Nucleus accumbens (tissue), 56 donors: Measurements from ENCODE around the gene PDZD7.
A peak's percentile ranks its signal among the peaks of the same experiment; 100 is the strongest.
"Not testable (repeated sequence)": the region's sequence is repeated elsewhere in the genome, so short reads cannot be mapped to it uniquely, and the experiment has no call there.

Experiments used
- DNase-seq, 56 donors: peaks; one replicate each; lab custom pipeline; 2025; lab: John Stamatoyannopoulos, UW

Gene PDZD7

DNA sequence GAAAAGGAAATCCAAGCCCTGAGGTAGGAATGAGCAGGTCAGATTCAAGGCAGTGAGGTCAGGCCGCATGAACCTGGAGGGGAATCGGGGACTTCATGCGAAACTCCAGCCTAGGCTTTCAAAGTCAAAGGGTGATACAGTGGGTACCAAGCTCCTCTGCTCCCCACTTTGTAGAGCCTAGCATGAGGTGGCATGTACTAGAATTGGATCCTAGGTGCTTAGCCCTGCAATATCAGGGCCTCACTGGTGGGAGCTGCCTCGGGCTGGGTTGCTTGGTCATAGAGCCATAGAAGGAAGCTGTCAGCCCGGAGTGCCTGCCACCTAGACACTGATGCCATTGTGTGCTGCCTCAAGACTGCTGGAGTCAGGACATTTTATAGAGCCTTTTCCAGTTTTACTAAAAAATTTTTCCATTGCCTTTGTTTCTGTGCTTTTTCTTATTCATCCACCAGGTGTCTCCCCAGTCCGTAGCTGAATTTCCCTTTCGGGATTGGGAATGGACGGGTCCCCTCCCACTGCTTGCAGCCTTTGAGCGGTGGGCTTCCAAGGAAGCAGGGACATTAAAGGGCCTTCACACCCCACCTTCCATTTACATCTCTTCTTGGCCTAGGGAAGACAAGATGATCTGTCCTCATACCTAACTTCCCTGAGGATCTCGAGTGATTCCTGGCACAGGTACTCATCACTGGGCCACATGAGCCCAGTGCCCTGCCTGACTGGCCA is 36.8 kb downstream of the PDZD7 start:
- peak in 33 of 56 donors; percentile 9 to 73 (median 38) for DNase-seq

DNA sequence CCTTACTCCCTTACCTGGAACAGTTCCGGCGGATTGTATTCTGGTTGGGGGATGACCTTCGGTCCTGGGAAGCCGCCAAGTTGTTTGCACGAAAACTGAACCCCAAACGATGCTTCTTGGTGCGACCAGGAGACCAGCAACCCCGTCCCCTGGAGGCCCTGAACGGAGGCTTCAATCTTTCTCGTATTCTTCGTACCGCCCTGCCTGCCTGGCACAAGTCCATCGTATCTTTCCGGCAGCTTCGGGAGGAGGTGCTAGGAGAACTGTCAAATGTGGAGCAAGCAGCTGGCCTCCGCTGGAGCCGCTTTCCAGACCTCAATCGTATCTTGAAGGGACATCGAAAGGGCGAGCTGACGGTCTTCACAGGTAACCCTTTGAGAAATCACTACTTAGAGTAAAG is 41.8 kb downstream of the PDZD7 start:
- DNase-seq = no peak

DNA sequence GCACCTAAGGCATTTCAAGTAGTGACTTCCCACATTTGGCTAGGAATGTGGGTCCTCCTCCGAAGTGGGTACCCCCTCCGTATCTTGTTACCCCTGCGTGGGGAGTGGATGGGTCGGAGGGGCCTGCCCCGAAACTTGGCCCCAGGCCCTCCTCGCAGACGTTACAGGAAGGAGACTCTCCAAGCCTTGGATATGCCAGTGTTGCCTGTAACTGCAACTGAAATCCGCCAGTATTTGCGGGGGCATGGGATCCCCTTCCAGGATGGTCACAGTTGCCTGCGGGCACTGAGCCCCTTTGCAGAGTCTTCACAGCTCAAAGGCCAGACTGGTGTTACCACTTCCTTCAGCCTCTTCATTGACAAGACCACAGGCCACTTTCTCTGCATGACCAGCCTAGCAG is 42.8 kb downstream of the PDZD7 start:
- no peak for DNase-seq

DNA sequence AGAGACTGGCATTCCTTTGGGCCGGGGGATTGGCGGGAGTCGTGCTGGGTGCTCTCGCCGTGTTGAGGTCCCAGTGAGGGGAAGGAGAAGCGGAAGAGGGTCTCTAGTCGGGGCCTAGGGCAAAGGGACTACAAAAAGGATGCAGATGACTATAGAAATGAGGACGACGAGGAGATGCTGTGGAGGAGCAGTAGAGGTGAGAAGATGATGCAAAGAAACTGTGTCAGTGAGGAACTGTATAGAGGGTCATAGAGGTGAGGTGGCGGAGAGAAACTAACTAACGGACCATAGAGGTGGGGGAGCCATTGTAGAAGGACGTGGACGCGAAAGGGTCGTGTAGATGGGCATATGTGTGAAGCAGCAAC is 43.3 kb downstream of the PDZD7 start:
- no peak for DNase-seq

DNA sequence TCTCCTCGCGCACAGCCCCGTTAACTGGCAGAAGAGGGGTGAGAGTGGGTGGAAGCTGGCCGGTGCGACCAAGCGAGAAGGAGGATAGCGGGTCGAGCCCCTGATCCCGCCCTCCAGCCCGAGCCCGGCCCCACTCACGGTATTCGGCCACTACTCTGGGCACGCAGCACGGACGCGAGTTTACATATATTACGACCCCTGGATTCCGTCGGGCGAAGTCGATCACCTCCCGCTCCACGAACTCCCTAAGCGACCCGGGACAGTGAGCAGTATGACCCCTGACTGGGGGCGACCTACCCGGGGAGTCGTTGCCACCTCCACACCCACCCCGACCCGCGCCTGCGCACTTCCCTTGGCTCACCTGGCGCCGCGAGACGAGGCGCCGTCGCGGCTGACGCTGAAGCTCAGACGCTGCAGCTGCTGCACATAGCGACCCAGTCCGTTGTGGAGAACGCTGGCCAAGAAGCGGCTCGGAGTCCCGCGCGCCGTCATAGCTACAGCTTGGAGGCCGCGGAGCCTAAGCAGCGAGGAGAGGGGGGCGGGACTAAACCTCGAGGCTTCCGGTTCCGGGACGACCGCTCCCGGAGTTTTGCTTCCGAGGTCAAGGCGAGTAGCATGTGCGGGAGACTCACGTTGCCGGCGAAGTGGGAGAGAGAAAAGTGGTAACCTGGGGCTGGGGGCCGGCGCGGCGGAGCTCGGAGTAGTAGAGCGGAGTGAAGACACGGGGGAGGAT is 43.8 kb downstream of the PDZD7 start, which contains the start of the genes MRPL43 and TWNK:
Gene MRPL43, minus strand, starts transcription at position 546 of the 733 bp plus-strand sequence. Its CDS starts 54 bp downstream, at position 492.
Gene TWNK, plus strand, starts transcription at position 592 of the 733 bp plus-strand sequence. CDS start 668 bp downstream, outside the sequence.
- DNase-seq = peak in 54 of 56 donors; percentile 47 to 93 (median 80)

DNA sequence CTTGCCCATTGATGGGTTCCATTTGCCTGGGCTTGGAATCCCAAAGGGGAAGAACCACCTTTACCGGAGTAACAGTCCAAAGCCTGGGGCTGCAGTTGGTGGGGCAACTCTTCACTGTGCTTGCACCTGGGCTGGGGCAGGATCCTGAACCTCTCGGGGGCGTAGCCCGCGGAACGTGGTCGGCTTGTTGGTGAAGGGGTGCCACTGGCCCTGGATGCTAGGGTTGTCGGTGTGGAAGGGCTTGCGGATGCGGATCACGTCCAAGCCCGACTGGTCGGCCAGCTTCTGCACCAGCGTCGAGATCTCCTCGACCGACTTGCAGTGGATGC is 44.3 kb downstream of the PDZD7 start:
- DNase-seq = no peak

DNA sequence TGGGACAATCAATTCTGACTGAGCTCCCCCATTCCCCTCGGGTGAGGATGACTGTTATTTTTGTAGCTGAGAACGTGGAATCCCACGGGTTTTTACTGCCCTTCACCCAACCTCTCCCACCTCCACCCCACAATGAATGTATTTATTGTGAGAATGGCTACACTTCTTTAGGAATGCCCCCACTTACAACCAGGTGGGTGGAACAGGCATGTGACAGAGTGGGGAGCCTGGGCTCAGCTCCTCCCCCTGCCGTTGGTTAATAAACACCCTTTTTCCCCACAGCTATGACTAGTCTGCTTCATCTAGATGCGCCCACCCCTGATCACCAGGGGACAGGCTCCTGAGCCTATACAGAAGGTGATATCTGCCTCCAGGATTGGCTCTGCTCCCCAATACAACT is 45.6 kb downstream of the PDZD7 start:
- DNase-seq = peak in 6 of 56 donors; percentile 15 to 34 (median 26)

DNA sequence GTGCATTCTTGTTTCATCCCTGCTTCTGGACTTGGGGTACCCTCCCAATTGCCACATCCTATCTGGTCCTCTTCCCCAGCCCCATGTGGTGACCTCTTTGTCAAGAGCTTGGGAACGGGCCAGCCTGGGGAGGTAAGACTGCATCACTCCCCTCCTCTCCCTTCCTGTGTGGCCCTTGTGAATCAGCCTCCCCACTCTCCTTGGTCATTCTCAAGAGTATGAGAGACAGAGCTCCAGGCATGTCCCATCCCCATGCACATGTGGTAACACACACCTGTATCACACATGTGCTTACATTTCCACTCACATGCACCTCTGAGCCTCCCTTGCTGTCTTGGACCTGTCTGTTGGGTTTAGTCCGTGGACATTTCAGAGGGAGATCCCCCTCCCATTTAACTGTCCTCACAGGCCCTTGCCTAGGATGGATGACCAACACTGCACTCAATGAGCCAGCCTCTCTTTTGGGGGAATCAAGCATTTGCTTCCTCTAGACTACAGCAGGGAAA is 46.2 kb downstream of the PDZD7 start:
- DNase-seq = no peak

DNA sequence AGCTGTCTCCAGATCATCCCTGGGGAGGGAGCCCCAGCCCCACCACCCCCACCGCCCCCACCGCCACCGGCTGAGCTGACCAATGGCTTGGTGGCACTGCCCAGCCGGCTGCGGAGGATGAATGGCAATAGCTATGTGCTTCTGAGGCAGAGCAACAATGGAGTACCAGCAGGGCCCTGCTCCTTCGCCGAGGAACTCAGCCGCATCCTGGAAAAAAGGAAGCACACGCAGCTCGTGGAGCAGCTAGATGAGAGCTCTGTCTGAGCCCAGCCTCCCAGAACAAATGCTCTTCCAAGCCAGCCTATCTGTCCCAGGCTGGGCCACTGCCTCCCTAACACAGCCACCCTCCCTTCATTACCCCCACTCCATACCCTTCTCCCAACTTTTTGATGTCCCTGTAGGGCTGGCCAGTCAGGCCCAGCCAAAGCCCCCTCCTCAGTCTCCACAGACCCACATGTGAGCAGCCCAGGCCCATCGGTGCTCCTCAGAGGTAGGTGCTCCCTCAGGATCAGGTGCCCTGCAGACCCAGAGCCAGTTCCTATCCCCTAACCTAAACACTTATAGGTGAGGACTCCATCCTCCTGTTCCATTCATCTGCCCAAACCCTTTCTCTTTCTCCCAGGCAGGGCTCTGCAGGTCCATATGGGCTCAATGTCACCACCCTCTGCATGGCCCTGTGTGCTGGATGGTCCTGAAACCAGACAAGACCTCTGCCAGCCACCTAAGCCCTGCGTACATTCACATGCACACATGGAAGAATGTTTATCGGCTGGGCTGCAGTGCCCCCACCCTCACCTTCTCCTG is 46.9 kb downstream of the PDZD7 start:
- DNase-seq = no peak

DNA sequence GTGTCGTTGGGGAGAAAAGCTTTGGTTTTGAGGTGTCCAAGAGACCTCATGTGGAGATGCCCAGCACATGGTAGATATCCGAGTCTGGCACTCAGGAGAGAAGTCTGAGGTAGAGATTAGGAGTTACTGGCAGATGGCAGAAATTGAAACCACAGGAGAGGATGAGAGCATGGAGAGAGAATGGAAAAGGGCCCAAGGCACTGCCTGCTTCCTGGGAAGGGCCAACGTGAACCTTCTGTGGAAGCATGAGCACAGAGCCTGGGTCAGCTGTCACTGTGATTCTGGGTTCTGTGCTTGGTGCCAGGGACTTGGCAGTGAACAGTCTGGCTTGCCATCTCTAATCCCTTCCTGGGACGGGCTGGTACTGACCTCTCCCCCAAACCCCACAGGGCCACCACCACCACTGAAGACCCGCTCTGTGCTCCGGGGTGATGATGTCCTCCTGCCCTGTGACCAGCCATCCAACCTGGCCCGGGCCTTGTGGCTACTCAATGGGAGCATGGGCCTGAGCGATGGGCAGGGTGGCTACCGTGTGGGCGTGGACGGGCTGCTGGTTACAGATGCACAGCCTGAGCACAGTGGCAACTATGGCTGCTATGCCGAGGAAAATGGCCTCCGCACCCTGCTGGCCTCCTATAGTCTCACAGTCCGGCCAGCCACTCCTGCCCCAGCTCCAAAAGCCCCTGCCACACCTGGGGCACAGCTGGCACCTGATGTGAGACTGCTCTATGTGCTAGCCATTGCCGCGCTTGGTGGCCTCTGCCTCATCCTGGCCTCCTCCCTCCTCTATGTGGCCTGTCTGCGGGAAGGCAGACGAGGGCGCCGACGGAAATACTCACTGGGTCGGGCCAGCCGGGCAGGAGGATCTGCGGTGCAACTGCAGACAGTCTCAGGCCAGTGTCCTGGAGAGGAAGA is 47.8 kb downstream of the PDZD7 start:
- peak in 1 of 56 donors; percentile 36 for DNase-seq

DNA sequence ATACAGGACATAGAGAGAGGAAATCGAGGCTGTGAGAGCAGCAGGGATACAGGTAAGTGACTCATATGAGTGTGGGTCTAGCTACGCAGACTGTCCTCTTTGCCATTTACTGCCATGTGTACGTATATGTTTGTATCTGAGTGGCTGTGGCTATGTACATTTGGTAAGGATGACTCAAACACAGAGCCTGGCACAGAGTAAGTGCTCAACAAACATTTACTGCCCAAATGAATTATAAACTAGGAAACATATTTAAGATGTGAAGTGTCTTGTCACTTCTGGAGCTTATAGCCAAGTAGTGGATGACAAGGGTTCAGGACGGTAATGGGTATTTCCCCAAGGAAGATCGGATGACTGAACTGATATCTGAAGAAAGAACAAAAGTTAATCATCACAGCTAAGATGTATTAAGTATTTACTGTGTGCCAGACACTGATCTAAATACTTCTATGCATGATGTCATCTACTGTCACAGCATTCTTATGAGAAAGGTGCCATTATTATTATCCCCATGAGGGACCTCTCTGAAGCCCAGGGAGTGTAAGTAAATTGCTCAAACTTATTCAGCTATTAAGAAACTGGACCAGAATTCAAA is 49.7 kb downstream of the PDZD7 start:
- DNase-seq = no peak

DNA sequence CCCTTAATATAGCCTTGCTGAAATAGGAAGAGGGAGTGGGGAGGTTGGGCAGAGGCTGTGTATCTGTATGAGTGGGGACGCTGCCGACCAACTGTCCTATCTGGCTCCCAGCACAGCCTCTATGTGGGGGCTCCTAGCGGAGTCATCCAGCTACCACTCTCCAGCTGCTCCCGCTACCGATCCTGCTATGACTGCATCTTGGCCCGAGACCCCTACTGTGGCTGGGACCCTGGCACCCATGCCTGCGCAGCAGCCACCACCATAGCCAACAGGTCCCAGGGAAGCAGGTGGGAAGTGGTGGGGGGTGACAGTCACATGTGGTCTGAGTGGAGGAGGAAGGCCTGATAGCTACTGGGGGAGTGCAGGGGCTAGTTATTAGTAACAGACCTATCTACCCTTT is 50.2 kb downstream of the PDZD7 start:
- DNase-seq = no peak

DNA sequence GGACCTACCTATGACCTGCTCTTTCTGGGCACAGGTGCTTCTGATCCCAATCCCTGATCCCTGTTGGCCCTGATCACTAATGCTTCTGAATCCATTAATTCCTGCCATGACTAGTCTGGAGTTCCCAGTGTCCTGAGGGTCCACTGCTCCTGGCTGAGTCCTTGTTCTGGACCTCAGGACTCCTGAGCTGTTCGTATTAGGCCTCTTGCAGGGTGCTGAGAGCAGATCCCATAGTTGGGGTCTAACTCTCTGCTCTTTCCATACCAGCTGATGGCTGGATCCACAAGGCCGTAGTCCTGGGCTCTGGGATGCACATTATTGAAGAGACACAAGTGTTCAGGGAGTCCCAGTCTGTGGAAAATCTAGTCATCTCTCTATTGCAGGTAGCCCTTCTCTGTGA is 50.6 kb downstream of the PDZD7 start:
- DNase-seq = no peak

DNA sequence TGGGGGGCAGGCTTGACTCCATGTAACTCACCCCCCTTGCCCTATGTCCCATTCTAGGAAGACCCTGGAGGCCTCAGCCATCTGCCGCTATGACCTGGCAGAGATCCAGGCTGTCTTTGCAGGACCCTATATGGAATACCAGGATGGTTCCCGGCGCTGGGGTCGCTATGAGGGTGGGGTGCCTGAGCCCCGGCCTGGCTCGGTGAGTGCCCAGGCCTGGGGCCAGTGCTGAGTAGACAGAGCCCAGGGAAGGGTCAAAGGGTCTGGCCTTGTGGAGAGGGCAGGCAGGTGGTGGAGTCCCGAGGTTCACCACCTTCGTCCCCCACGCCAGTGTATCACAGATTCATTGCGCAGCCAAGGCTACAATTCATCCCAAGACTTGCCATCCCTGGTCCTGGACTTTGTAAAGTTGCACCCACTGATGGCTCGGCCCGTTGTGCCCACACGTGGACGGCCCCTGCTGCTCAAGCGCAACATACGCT is 51.1 kb downstream of the PDZD7 start:
- no peak for DNase-seq

DNA sequence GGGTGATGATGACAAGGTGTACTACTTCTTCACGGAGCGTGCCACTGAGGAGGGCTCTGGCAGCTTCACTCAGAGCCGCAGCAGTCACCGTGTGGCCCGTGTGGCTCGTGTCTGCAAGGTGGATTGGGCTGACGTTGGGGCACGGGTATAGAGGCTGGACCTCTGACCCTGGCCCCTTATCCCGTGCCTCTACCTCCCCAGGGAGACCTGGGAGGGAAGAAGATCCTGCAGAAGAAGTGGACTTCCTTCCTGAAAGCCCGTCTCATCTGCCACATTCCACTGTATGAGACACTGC is 52.1 kb downstream of the PDZD7 start:
- DNase-seq = no peak

DNA sequence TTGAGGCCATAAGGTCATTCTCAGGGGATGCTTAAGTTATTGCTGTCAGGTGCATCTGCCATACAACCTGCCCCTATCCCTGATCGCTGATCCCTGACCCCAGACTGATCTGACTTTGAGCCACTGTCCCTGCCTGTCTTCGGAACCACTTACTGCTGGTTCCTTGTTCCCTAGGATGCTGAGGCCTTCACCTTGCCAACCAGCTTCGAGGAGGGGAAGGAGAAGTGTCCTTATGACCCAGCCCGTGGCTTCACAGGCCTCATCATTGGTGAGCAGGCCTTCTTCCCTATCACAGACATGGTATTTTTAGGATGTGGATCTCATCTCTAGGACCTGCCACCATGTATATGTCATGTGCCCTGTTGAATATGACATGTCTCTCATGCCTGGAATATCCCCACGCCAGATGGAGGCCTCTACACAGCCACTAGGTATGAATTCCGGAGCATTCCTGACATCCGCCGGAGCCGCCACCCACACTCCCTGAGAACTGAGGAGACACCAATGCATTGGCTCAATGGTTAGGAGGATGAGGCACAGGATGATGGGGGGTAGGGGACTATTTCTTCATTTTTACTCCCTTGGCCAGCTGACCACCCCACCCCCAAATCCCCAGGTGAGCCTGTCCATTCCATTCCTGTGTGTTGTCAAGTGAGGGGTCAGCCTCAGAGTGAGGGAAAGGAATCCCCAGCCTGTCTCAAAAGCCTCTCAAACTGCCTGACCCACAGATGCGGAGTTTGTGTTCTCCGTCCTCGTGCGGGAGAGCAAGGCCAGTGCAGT is 52.6 kb downstream of the PDZD7 start:
- DNase-seq = no peak

DNA sequence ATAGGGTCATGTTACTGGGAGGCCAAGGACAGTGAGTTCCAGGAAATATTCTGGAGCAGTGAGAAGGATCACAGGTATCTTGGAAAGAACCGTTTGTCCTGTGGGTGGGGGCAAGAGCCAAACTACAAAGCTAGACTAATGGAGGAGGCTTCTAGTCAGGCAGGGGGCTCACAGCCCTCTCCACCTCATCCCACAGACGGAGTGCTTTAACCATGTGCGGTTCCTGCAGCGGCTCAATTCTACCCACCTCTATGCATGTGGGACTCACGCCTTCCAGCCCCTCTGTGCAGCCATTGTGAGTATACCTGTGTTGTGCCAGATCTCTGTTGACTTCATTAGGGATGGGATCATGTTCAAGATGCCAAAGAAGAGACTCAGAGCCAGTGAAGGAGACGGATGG is 53.5 kb downstream of the PDZD7 start:
- DNase-seq = no peak

DNA sequence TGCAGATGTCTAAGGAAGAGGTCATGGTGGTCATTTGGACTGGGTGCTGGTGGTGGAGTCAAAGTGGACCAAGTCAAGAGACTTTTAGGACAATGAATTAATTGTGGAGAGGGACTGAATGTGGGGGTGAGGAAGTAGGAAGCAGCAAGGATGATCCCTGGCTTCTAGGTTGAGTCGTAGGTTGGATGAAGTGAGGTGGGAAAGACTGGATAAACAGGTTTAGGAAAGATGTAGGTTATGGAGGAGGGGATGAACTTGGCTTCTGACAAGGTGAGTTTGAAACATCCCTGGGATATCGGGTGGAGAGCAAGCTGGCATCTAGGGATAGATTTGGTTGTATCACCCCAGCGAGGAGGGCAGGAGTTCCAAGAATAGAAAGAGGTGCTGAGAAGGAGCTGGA is 54.0 kb downstream of the PDZD7 start:
- DNase-seq = no peak

DNA sequence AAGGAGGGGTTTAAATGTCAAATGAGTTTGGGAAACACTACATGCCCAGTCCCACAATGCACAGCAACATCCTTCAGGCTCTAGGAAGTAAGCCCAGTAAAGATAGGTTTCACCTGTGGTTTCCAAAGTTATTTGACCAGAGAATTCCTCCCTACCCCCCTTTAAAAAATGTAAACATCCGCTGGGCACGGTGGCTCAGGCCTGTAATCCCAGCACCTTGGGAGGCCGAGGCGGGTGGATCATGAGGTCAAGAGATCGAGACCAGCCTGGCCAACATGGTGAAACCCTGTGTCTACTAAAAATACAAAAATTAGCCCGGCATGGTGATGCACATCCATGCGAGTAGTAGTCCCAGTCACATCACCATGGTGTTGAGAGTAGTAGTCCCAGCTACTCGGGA is 55.5 kb downstream of the PDZD7 start:
- not testable (repeated sequence) for DNase-seq
